ENCODE results near the gene RRAGD. TPM values are rescaled to one million over a fixed set of nuclear protein-coding genes. Genes with fewer than 3 reads are reported as not detected.

RRAGD gene
- total and polyA plus RNA-seq, 12 donors, result 18.1 to 130 (median 115) TPM

GRCh38 chr6:89434150-89434499 lies 22.1 kb upstream of the RRAGD start:
- ATAC-seq (no peak), DNase-seq (no peak)
- H3K36me3 ChIP-seq, result no peaks in the 10 kb centered on the region
- H3K4me1 ChIP-seq, result peaks cover 3 to 35% (median 7%) of the 10 kb centered on the region in 9 donors
- peak overlapping the region in 8 of 10 donors; percentile 65 to 99 (median 92) for H3K4me3 ChIP-seq
- peak overlapping the region in 2 of 10 donors; percentile 57 to 58 for H3K27ac ChIP-seq
- H3K27me3 ChIP-seq, result no peaks in the 10 kb centered on the region
- TF ChIP-seq, protein P1, sequence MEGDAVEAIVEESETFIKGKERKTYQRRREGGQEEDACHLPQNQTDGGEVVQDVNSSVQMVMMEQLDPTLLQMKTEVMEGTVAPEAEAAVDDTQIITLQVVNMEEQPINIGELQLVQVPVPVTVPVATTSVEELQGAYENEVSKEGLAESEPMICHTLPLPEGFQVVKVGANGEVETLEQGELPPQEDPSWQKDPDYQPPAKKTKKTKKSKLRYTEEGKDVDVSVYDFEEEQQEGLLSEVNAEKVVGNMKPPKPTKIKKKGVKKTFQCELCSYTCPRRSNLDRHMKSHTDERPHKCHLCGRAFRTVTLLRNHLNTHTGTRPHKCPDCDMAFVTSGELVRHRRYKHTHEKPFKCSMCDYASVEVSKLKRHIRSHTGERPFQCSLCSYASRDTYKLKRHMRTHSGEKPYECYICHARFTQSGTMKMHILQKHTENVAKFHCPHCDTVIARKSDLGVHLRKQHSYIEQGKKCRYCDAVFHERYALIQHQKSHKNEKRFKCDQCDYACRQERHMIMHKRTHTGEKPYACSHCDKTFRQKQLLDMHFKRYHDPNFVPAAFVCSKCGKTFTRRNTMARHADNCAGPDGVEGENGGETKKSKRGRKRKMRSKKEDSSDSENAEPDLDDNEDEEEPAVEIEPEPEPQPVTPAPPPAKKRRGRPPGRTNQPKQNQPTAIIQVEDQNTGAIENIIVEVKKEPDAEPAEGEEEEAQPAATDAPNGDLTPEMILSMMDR (IDR thresholded peaks at IDR 0.05), result no peak
- H3K9me3 ChIP-seq, result no peaks in the 10 kb centered on the region
- WGBS, 2 donors, result 93 to 96% methylated on average over 3 of the region's 3 CpGs
- intact Hi-C loops (cut with DNase I), result loop anchor here in 3 of 10 donors (5.0 kb wide), 2 partner anchors 163 to 178 kb away; no protein-coding TSS in a partner anchor

- no peaks in the 10 kb centered on the region for H3K9me3 ChIP-seq
- peak overlapping the region; percentile 65 to 99 (median 94) for H3K4me3 ChIP-seq
- peak overlapping the region in 7 of 10 donors; percentile 33 to 75 (median 57) for H3K27ac ChIP-seq
- 1% methylated on average over 59 to 80 of the region's 80 CpGs for WGBS, 2 donors
- intact Hi-C loops (cut with DNase I), result loop anchor here in 8 of 10 donors (1.0 to 5.0 kb wide), 4 partner anchors 164 to 179 kb away; no protein-coding TSS in a partner anchor
- ATAC-seq (peak; percentile 12 to 64 (median 35)), DNase-seq (peak; percentile 10 to 26)
- TF ChIP-seq, protein P1 (IDR thresholded peaks at IDR 0.05), result no peak
- peaks cover 3 to 35% (median 7%) of the 10 kb centered on the region in 9 donors for H3K4me1 ChIP-seq
- H3K27me3 ChIP-seq, result no peaks in the 10 kb centered on the region
- no peaks in the 10 kb centered on the region for H3K36me3 ChIP-seq
Observed at GRCh38 chr6:89433252-89434149, 21.4 kb upstream of the RRAGD start.

- H3K9me3 ChIP-seq, result no peaks in the 10 kb centered on the region
- H3K4me3 ChIP-seq, result peak within 1 kb of the TSS; percentile 65 to 99 (median 94)
- 0% methylated on average over 33 to 38 of the region's 38 CpGs for WGBS, 2 donors
- peak within 1 kb of the TSS in 7 of 10 donors; percentile 33 to 75 (median 57) for H3K27ac ChIP-seq
- peak; percentile 64 to 83 for DNase-seq
- TF ChIP-seq, protein P1 (IDR thresholded peaks at IDR 0.05), result peak; percentile 76 to 98 (median 88)
- H3K36me3 ChIP-seq, result no peaks in the 10 kb centered on the region
- peak; percentile 94 to 98 (median 96) for ATAC-seq
- H3K27me3 ChIP-seq, result peaks cover 0 to 4% (median 0%) of the 10 kb centered on the region in 7 donors
- peaks cover 3 to 35% (median 7%) of the 10 kb centered on the region in 9 donors for H3K4me1 ChIP-seq
- intact Hi-C loops (cut with DNase I), result loop anchor here in 9 of 10 donors (1.0 to 5.0 kb wide), 4 partner anchors 164 to 179 kb away; no protein-coding TSS in a partner anchor
Observed at GRCh38 chr6:89432875-89433251, 20.8 kb upstream of the RRAGD start, which contains the start of gene ANKRD6. TSS of gene ANKRD6 (plus strand) at chr6:89433152. CDS start at chr6:89566977, 133,825 bp downstream.

- H3K27ac ChIP-seq, result no peak overlapping the region
- intact Hi-C loops (cut with DNase I), result loop anchor here in 3 of 10 donors (5.0 kb wide), 2 partner anchors 167 to 182 kb away; no protein-coding TSS in a partner anchor
- H3K4me1 ChIP-seq, result peaks cover 3 to 23% (median 7%) of the 10 kb centered on the region in 9 donors
- 39 to 45% methylated on average over 7 of the region's 7 CpGs for WGBS, 2 donors
- H3K27me3 ChIP-seq, result peaks cover 0 to 4% (median 0%) of the 10 kb centered on the region in 7 donors
- no peak overlapping the region for H3K4me3 ChIP-seq
- DNase-seq (no peak), ATAC-seq (no peak)
- no peaks in the 10 kb centered on the region for H3K36me3 ChIP-seq
- no peaks in the 10 kb centered on the region for H3K9me3 ChIP-seq
- TF ChIP-seq, protein P1 (IDR thresholded peaks at IDR 0.05), result no peak
Observed at GRCh38 chr6:89430201-89430962, 18.3 kb upstream of the RRAGD start.
